Lower leg skin (tissue), 4 donors: ENCODE data around the gene SLC4A4. TPM values are rescaled to one million over a fixed set of nuclear protein-coding genes. Genes with fewer than 3 reads are reported as not detected.

Experiments
- DNase-seq, 2 donors: peaks; one replicate each; pipeline ENCODE4 v3.0.0-alpha.2; 2019; ENCODE audit warnings: low spot score in 2 of 2
- H3K4me3 ChIP-seq: fragments of 200-600 bp; sonication (generic); 2 replicates; pipeline ENCODE4 v1.5.1; 2017; ENCODE audit warnings: mild to moderate bottlenecking, low read depth; ENCODE audit not compliant: poor library complexity, severe bottlenecking
- POLR2A ChIP-seq, 2 donors: fragments of 450-650 bp; IDR thresholded peaks; one replicate each; pipeline ENCODE4 v1.6.1; 2016 to 2017; ENCODE audit warnings: antibody characterized with exemption in 2 of 2, mild to moderate bottlenecking in 1 of 2, moderate library complexity in 1 of 2
- WGBS, 2 donors: methylation state at CpG; one replicate each; pipeline ENCODE4 v1.1.5; 2018; 5-methylcytosine and 5-hydroxymethylcytosine counted together
- intact Hi-C: fragments of 100-400 bp; cut with DNase I; formaldehyde crosslinking; loops from one replicate; pipeline ENCODE4 v1.15.0; 2023; ENCODE audit warnings: low total_unique reads
- total RNA-seq, 4 donors: library from RNA; depleted of rRNA; stranded (reverse); fragments of >200 nt; gene quantifications; one replicate each; pipeline ENCODE4 v1.1.0, GENCODE V29; 2016
- TF ChIP-seq, protein P1 (sequence below), 3 donors: fragments of 450-650 bp; IDR thresholded peaks; one replicate each; pipeline ENCODE4 v1.5.1; 2016; ENCODE audit warnings: antibody characterized with exemption in 3 of 3, mild to moderate bottlenecking in 3 of 3, moderate library complexity in 2 of 3

SLC4A4 gene
- total RNA-seq, 4 donors from 2014 or later: 0.25 to 0.51 (median 0.47) TPM

DNA sequence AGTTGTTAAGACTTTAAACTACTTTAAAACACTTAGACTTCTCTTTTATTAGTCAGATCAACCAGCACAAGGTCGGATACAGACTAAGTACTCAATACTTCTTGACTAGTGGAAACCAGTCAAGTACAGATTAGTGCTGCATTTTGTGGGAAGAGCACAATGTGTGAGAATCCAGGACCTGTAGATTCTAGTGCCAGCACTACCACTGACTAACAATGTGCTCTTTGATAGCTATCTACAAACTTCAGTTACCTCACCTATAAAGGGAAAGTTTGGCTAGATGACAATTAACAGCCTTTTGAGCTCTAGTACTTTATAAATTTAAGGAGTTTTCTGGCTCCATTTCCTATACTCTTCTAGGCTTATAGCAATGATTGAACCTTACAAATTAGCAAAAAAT lies 181.5 kb downstream of the SLC4A4 start:
- H3K4me3 ChIP-seq: no peak overlapping the region
- no peak for DNase-seq
- intact Hi-C loops: no loop called here

DNA sequence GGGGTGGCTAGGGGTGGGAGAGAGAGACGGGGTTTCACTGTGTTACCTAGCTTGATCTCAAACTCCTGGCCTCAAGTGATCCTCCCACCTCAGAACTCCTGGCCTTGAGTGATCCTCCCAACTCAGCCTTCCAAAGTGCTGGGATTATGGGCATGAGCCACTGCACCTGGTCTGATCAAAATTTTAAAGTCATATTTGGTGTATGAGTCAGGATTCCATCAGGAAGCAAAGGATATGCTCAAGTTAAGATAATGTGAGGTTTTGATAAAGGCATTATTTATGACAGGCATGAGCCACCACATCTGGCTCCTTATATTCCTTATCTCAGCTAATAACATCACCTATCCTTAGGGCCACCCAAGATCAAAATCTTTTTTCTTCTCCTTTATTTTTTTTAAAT lies 182.0 kb downstream of the SLC4A4 start:
- no peak for DNase-seq
- TF ChIP-seq, protein P1, sequence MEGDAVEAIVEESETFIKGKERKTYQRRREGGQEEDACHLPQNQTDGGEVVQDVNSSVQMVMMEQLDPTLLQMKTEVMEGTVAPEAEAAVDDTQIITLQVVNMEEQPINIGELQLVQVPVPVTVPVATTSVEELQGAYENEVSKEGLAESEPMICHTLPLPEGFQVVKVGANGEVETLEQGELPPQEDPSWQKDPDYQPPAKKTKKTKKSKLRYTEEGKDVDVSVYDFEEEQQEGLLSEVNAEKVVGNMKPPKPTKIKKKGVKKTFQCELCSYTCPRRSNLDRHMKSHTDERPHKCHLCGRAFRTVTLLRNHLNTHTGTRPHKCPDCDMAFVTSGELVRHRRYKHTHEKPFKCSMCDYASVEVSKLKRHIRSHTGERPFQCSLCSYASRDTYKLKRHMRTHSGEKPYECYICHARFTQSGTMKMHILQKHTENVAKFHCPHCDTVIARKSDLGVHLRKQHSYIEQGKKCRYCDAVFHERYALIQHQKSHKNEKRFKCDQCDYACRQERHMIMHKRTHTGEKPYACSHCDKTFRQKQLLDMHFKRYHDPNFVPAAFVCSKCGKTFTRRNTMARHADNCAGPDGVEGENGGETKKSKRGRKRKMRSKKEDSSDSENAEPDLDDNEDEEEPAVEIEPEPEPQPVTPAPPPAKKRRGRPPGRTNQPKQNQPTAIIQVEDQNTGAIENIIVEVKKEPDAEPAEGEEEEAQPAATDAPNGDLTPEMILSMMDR (IDR thresholded peaks at IDR 0.05): no peak
- TF ChIP-seq POLR2A (IDR thresholded peaks at IDR 0.05): no peak
- intact Hi-C loops: no loop called here
- H3K4me3 ChIP-seq: no peak overlapping the region
- 80 to 84% methylated on average over 1 of the region's 1 CpG for whole genome bisulfite sequencing, 2 donors

More for the DNA sequence above, 181.5 kb downstream of the SLC4A4 start:
- TF ChIP-seq POLR2A (IDR thresholded peaks at IDR 0.05): no peak
- TF ChIP-seq, protein P1 (IDR thresholded peaks at IDR 0.05): no peak
- whole genome bisulfite sequencing, 2 donors: 53 to 58% methylated on average over 1 of the region's 1 CpG

DNA sequence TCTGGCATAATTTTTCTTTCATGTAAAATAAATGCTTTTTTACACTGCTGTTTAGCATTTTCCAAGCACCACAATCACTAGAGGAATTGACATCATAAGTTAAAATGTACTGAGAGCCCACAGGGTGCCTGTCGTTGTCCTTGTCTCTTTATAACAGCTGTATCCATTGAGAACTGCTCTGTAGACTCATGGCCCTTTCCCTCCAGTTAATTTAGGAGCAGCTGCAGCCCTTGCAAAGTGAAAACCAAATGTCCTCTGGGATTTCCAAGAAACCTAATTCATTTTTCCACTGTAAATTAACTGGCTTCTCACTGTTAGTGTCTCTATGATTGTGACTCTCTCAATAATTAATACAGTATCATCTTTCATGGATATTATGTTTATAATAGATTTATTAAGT lies 185.9 kb downstream of the SLC4A4 start:
- 40 to 54% methylated on average over 1 of the region's 1 CpG for WGBS, 2 donors
- TF ChIP-seq, protein P1 (IDR thresholded peaks at IDR 0.05): no peak
- intact Hi-C loops: no loop called here
- no peak overlapping the region for H3K4me3 ChIP-seq
- no peak for DNase-seq

DNA sequence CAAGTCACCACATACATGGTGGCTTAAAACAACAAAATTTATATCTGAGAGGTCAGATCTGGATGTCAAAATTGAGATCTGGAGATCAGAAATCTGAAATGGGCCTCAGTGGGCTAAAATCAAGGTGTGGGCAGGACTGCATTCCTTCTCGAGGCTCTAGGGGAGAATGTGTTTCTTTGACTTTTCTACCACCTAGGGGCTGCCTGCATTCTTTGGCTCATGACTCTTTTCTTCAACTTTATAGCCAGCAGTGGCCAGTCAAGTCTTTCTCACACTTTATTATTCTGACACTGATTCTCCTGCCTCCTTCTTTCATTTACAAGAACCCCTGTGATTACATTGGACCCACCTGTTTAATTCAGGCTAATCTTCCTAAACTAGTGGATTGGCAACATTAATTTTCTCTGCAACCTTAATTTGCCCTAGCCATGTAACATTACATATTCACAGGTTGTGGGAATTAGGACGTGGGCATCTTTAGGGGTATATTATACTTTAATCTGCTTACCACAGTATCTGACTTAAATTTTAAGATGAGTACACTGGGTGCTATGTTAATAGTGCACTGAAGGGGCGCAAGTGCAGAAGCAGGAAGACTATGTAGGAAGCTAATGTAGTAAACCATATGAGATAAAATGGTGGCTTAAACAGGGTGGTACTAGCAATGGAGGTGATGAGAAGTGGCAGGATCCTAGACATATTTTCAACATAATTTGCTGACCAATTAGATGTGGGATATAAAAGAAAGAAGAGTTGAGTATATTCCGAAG lies 188.0 kb downstream of the SLC4A4 start:
- DNase-seq: no peak
- H3K4me3 ChIP-seq: no peak overlapping the region
- intact Hi-C loops: no loop called here
- WGBS, 2 donors: 71 to 78% methylated on average over 4 of the region's 4 CpGs
- TF ChIP-seq, protein P1 (IDR thresholded peaks at IDR 0.05): no peak
- TF ChIP-seq POLR2A (IDR thresholded peaks at IDR 0.05): no peak

DNA sequence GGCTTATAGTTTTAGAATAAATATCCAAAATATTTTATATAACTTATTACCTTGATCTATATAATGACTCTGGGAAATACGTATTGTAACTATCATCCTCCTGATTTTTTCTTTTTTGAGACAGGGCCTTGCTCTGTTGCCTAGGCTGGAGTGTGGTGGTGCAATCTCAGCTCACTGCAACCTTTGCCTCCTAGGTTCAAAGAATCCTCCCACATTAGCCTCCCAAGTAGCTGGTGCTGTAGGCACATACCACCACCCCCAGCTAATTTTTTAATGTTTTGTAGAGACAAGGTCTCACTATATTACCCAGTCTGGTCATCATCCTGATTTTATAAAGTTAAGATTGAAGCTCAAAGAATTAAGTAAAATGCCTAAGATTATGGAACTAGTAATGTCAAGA lies 193.6 kb downstream of the SLC4A4 start:
- intact Hi-C loops: no loop called here
- H3K4me3 ChIP-seq: no peak overlapping the region
- DNase-seq: no peak
- 97% methylated on average over 1 of the region's 1 CpG for WGBS, 2 donors
- TF ChIP-seq POLR2A (IDR thresholded peaks at IDR 0.05): no peak
- TF ChIP-seq, protein P1 (IDR thresholded peaks at IDR 0.05): no peak

DNA sequence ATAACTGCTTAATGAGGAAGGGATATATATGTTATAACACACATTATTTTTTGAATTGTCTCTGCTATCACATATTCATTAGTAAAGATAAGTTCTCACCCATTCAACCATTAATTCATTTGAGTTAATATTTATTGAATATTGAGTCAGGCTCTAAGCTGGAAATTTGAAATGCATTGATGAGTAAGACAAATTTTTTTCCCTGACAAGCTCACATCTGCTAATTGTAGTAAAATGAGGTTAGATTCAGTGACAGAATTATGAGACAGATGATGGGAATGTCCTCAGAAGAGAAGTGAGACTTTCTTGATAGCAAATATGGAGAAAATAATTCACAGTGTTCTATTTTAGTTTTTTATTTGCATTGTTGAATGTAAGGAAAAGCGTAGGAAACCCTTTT lies 194.3 kb downstream of the SLC4A4 start:
- TF ChIP-seq POLR2A (IDR thresholded peaks at IDR 0.05): no peak
- TF ChIP-seq, protein P1 (IDR thresholded peaks at IDR 0.05): no peak
- H3K4me3 ChIP-seq: no peak overlapping the region
- intact Hi-C loops: no loop called here
- DNase-seq: no peak
- WGBS, 2 donors: 85 to 93% methylated on average over 1 of the region's 1 CpG
